ENCODE measurements around the gene BACE1. TPM values are rescaled to one million over a fixed set of nuclear protein-coding genes. Genes with fewer than 3 reads are reported as not detected.

The BACE1 gene
- total and polyA plus RNA-seq, 2 donors (not counting 1 experiment from before 2014, with no cell fraction given) = 0.06 TPM; not detected in 1

DNA sequence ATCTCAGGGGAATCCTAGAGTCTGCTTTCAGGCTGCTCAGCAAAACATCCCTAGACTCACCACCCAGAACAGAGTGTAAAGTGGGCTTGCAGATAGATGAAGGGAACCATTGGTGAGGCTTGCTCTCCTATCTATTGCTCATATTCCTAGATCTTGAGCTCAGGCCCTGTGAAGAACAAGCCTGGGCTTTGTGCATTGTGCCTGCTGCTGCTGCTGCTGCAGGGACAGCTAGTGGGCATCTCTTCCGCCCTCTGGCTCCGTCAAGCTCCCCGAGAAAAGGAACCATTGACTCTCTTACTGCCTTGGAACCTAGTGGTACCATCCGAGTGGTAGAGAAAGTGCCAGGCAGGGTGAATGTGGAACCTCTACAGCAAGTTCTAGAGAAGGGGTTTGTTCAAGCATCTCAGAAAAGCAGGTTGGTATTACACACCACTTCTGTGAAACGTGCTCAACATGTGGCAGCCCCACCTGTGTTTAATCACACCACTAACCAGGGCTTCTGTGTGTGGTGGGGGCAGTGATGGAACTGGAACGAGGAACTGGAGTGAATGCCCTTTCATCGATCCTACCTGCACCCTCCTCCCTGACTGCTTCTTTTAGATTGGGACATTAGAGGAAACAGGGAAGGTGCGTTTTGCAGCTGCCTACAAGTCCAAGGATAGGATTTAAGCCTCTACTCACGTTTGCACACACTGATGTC is 20.5 kb downstream of the BACE1 start:
- Histone ChIP-seq H3K4me2 (replicated peaks; ENCODE audit: low read depth, low read length, poor library complexity, severe bottlenecking) (no peak overlapping the region), H2AFZ (ENCODE audit: insufficient read depth, low read depth, low read length, poor library complexity, severe bottlenecking) (no peak overlapping the region), H3K36me3 (replicated peaks in 1 of 2; ENCODE audit: control extremely low read depth in 1 of 2, control insufficient read depth in 1 of 2, extremely low read depth in 1 of 2, insufficient read depth in 2 of 2, low read length in 1 of 2) (no peaks in the 10 kb centered on the region), H3K4me1 (ENCODE audit: control insufficient read depth in 2 of 2, insufficient read depth in 2 of 2, low read length in 2 of 2) (no peaks in the 10 kb centered on the region), H3K79me2 (ENCODE audit: control insufficient read depth, insufficient read depth, low read length) (no peaks in the 10 kb centered on the region), H3K27ac (ENCODE audit: low read length in 2 of 2) (no peak overlapping the region), H3K9ac (ENCODE audit: low read length) (no peak overlapping the region), H3K4me3 (ENCODE audit: control extremely low read depth in 1 of 5, extremely low read depth in 1 of 5, insufficient read depth in 1 of 5, low read depth in 2 of 5, low read length in 4 of 5) (no peak overlapping the region), H3K27me3 (replicated peaks in 1 of 4; ENCODE audit: control extremely low read depth in 1 of 4, control insufficient read depth in 3 of 4, insufficient read depth in 4 of 4, low read length in 3 of 4) (no peaks in the 10 kb centered on the region), H4K20me1 (ENCODE audit: control insufficient read depth, insufficient read depth, low read length, poor library complexity, severe bottlenecking) (no peaks in the 10 kb centered on the region), H3K9me3 (ENCODE audit: control extremely low read depth in 1 of 3, control insufficient read depth in 2 of 3, insufficient read depth in 1 of 3, low read length in 2 of 3) (no peaks in the 10 kb centered on the region)
- Mint-ChIP-seq H3K27ac (no peak overlapping the region), H3K4me1 (no peaks in the 10 kb centered on the region), H3K27me3 (no peaks in the 10 kb centered on the region), H3K4me3 (no peak overlapping the region), H3K9me3 (ENCODE audit: insufficient read depth) (no peaks in the 10 kb centered on the region)
- 95% methylated on average over 5 of the region's 9 CpGs for WGBS (ENCODE audit: insufficient coverage)
- DNase-seq (no peak), ATAC-seq (ENCODE audit: low read depth) (no peak)
- CTCF ChIA-PET = no interaction called here
- intact Hi-C loops (cut with micrococcal nuclease) = no loop called here
- TF ChIP-seq, protein P1, sequence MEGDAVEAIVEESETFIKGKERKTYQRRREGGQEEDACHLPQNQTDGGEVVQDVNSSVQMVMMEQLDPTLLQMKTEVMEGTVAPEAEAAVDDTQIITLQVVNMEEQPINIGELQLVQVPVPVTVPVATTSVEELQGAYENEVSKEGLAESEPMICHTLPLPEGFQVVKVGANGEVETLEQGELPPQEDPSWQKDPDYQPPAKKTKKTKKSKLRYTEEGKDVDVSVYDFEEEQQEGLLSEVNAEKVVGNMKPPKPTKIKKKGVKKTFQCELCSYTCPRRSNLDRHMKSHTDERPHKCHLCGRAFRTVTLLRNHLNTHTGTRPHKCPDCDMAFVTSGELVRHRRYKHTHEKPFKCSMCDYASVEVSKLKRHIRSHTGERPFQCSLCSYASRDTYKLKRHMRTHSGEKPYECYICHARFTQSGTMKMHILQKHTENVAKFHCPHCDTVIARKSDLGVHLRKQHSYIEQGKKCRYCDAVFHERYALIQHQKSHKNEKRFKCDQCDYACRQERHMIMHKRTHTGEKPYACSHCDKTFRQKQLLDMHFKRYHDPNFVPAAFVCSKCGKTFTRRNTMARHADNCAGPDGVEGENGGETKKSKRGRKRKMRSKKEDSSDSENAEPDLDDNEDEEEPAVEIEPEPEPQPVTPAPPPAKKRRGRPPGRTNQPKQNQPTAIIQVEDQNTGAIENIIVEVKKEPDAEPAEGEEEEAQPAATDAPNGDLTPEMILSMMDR (IDR thresholded peaks at IDR 0.05) = no peak
- TF ChIP-seq EZH2 (IDR thresholded peaks at IDR 0.05; ENCODE audit: borderline replicate concordance, insufficient read depth, low read depth, low read length, poor library complexity, severe bottlenecking) = no peak
- POLR2A ChIA-PET = no interaction called here

DNA sequence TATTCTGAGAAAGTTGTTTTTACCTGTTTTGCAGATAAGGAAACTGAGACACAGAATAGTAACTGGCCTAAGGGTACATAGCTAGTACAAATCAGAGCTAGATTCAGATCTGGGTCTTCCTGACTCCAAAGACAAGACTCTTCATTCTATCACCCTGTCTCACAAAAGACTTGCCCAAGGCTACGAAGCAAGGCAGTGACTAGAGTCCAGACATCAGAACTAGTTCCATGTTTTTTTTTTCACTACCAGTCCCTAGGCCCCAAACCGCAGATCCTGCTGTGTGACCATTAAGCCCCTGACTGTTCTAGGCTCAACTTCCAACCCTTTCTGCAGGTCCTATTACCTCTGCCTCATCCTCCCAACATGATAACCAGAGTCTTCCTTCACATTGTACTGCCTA is 23.4 kb downstream of the BACE1 start:
- WGBS (ENCODE audit: insufficient coverage) = 97% methylated on average over 2 of the region's 2 CpGs
- ChIA-PET POLR2A (no interaction called here), CTCF (no interaction called here)
- Histone ChIP-seq H3K9ac (ENCODE audit: low read length) (no peak overlapping the region), H3K27ac (ENCODE audit: low read length in 2 of 2) (no peak overlapping the region), H3K4me3 (ENCODE audit: control extremely low read depth in 1 of 5, extremely low read depth in 1 of 5, insufficient read depth in 1 of 5, low read depth in 2 of 5, low read length in 4 of 5) (no peak overlapping the region), H4K20me1 (ENCODE audit: control insufficient read depth, insufficient read depth, low read length, poor library complexity, severe bottlenecking) (no peaks in the 10 kb centered on the region), H3K4me2 (replicated peaks; ENCODE audit: low read depth, low read length, poor library complexity, severe bottlenecking) (no peak overlapping the region), H3K79me2 (ENCODE audit: control insufficient read depth, insufficient read depth, low read length) (no peaks in the 10 kb centered on the region), H2AFZ (ENCODE audit: insufficient read depth, low read depth, low read length, poor library complexity, severe bottlenecking) (no peak overlapping the region), H3K4me1 (ENCODE audit: control insufficient read depth in 2 of 2, insufficient read depth in 2 of 2, low read length in 2 of 2) (no peaks in the 10 kb centered on the region), H3K9me3 (ENCODE audit: control extremely low read depth in 1 of 3, control insufficient read depth in 2 of 3, insufficient read depth in 1 of 3, low read length in 2 of 3) (no peaks in the 10 kb centered on the region), H3K36me3 (replicated peaks in 1 of 2; ENCODE audit: control extremely low read depth in 1 of 2, control insufficient read depth in 1 of 2, extremely low read depth in 1 of 2, insufficient read depth in 2 of 2, low read length in 1 of 2) (peaks cover 0 to 3% of the 10 kb centered on the region in 2 experiments), H3K27me3 (replicated peaks in 1 of 4; ENCODE audit: control extremely low read depth in 1 of 4, control insufficient read depth in 3 of 4, insufficient read depth in 4 of 4, low read length in 3 of 4) (no peaks in the 10 kb centered on the region)
- no peaks in the 10 kb centered on the region for H3K27me3 Mint-ChIP-seq
- H3K4me3 Mint-ChIP-seq = no peak overlapping the region
- TF ChIP-seq EZH2 (IDR thresholded peaks at IDR 0.05; ENCODE audit: borderline replicate concordance, insufficient read depth, low read depth, low read length, poor library complexity, severe bottlenecking) = no peak
- TF ChIP-seq, protein P1 (IDR thresholded peaks at IDR 0.05) = no peak
- ATAC-seq (ENCODE audit: low read depth) = no peak
- DNase-seq = no peak
- no peaks in the 10 kb centered on the region for H3K4me1 Mint-ChIP-seq
- no peaks in the 10 kb centered on the region for H3K9me3 Mint-ChIP-seq (ENCODE audit: insufficient read depth)
- no peak overlapping the region for H3K27ac Mint-ChIP-seq
- intact Hi-C loops (cut with micrococcal nuclease) = no loop called here

Data from B cell (primary cell).